Measurements from ENCODE around the gene RAB11A.

GRCh38 chr15:65901336-65901735, 32.0 kb downstream of the RAB11A start:
- TF ChIP-seq CTCF (IDR thresholded peaks at IDR 0.05) (no peak), POLR2AphosphoS5 (IDR thresholded peaks at IDR 0.05) (no peak)
